Bronchial epithelial cell (primary cell): ENCODE results near the gene SAMD1. TPM values are rescaled to one million over a fixed set of nuclear protein-coding genes. Genes with fewer than 3 reads are reported as not detected.

Experiments used
- DNase-seq: peaks from one replicate; pipeline ENCODE4 v3.0.0-alpha.2; 2010; ENCODE audit warnings: low read depth
- FAIRE-seq: peaks from 2 replicates; lab custom pipeline; 2011; peaks lifted over from hg19 to GRCh38; lab: Jason Lieb, UNC
- H3K27me3 ChIP-seq: 2 replicates; pipeline ENCODE4 v1.5.1; 2011; ENCODE audit warnings: low read length; ENCODE audit not compliant: control insufficient read depth, insufficient read depth
- H3K36me3 ChIP-seq: 2 replicates; pipeline ENCODE4 v1.5.1; 2011; ENCODE audit warnings: low read length; ENCODE audit not compliant: control insufficient read depth, insufficient read depth
- H3K4me3 ChIP-seq: 2 replicates; pipeline ENCODE4 v1.5.1; 2011; ENCODE audit warnings: mild to moderate bottlenecking, low read depth, low read length, control low read depth
- total RNA-seq: library from RNA; depleted of rRNA; stranded (reverse); fragments of >200 nt; gene quantifications from 2 replicates; pipeline ENCODE4 v1.2.1, GENCODE V29; 2014
- TF ChIP-seq, protein P1 (sequence below): IDR thresholded peaks from 2 replicates; pipeline ENCODE4 v1.5.1; 2011; ENCODE audit warnings: mild to moderate bottlenecking, moderate library complexity, low read length, control low read depth, inconsistent platforms; ENCODE audit not compliant: insufficient read depth, severe bottlenecking

The SAMD1 gene
- total RNA-seq, 1 donor from 2014 or later: 16.8 TPM

DNA sequence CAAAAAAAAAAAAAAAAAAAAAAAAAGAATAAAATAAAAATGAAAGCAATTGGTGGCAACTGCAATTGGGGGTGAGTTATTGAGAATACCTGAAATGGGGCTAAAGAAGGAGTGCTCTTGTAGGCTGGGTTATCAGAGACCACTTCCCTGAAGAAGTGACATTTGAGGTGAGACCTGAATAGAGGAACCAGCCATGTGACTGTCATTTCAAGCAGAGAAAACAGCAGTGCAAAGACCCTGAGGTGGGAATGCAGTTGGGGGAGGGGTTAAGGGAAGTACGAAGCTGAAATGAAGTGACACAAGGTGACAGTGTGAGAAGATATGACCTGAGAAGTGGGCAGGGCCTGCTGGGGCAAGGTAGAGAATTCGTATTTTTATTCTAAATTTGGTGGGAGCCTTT is 24.4 kb downstream of the SAMD1 start:
- TF ChIP-seq, protein P1, sequence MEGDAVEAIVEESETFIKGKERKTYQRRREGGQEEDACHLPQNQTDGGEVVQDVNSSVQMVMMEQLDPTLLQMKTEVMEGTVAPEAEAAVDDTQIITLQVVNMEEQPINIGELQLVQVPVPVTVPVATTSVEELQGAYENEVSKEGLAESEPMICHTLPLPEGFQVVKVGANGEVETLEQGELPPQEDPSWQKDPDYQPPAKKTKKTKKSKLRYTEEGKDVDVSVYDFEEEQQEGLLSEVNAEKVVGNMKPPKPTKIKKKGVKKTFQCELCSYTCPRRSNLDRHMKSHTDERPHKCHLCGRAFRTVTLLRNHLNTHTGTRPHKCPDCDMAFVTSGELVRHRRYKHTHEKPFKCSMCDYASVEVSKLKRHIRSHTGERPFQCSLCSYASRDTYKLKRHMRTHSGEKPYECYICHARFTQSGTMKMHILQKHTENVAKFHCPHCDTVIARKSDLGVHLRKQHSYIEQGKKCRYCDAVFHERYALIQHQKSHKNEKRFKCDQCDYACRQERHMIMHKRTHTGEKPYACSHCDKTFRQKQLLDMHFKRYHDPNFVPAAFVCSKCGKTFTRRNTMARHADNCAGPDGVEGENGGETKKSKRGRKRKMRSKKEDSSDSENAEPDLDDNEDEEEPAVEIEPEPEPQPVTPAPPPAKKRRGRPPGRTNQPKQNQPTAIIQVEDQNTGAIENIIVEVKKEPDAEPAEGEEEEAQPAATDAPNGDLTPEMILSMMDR: no peak
- Histone ChIP-seq H3K36me3 (no peaks in the 10 kb centered on the region), H3K27me3 (peaks cover under 1% of the 10 kb centered on the region), H3K4me3 (no peak overlapping the region)
- no peak for DNase-seq
- FAIRE-seq: no peak

DNA sequence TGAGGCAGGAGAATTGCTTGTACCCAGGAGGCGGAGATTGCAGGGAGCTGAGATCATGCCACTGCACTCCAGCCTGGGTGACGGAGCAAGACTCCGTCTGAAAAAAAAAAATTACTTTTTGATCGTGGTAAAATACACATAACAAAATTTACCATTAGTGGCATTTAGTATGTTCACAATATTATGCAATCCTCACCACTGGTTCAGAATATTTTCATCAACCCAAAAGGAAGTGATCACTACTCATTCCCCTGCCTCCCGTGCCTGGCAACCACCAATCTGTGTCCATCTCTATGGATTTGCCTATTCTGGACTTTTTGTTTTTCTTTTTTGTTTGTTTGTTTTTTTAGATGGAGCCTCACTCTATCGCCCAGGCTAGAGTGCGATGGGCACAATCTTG is 27.4 kb downstream of the SAMD1 start:
- H3K27me3 ChIP-seq: peaks cover 7% of the 10 kb centered on the region
- H3K36me3 ChIP-seq: no peaks in the 10 kb centered on the region
- FAIRE-seq (no peak), DNase-seq (no peak)
- TF ChIP-seq, protein P1: no peak
- no peak overlapping the region for H3K4me3 ChIP-seq

DNA sequence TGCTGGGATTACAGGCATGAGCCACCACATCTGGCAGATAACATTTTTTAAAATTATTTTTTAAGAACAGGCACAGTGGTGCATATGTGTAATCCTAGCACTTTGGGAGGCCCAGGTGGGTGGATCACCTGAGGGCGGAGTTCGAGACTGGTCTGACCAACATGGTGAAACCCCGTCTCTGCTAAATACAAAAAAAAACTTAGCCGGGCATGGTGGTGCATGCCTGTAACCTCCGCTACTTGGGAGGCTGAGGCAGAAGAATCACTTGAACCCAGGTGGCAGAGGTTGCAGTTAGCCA is 28.0 kb downstream of the SAMD1 start:
- DNase-seq: no peak

DNA sequence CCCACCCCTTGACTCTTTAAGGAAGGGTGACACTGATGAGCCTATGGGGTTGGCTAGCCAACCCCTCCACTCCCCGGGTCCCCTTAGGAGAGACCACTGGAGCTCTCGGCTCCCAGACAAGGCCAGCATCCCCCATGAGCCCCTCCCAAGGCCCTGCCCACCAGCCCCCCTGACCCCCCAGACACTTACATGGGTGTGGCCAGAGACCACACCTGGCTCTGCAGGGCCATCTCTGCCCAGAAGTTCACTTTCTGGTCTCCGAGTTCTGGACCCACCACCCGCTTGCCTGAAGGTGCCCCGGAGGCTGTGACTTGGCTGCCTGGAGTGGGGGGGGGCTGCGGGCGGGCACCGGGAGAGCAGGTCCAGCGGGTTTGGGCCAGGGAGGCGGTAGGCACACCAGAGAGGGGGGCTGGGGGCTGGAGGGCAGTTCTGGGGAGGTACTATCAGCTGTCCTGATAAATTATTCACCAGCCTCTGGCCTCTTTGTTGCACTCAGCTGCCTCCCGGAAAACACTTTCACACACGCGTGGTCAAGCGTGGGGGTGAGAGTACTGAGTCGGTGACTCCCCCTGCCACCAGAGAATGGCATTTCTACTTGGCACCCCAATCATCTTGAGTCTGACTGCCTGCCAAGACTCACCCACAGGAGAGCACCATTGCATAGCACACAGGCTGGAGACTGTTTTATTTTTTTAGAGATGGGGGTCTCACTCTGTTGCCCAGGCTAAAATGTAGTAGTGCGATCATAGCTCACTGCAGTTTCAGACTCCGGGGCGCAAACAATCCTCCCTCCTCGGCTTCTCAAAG is 28.6 kb downstream of the SAMD1 start, which contains the start of gene PALM3:
TSS of gene PALM3 (minus strand) at position 326 of the 807 bp plus-strand sequence. CDS start at position 230, 96 bp downstream.
- FAIRE-seq: no peak
- no peaks in the 10 kb centered on the region for H3K36me3 ChIP-seq
- DNase-seq: no peak
- peaks cover 7% of the 10 kb centered on the region for H3K27me3 ChIP-seq
- no peak within 1 kb of the TSS for H3K4me3 ChIP-seq
- TF ChIP-seq, protein P1: no peak

More for the DNA sequence above, 28.0 kb downstream of the SAMD1 start:
- FAIRE-seq: no peak
- TF ChIP-seq, protein P1: no peak
- Histone ChIP-seq H3K4me3 (no peak overlapping the region), H3K36me3 (no peaks in the 10 kb centered on the region), H3K27me3 (peaks cover 7% of the 10 kb centered on the region)

DNA sequence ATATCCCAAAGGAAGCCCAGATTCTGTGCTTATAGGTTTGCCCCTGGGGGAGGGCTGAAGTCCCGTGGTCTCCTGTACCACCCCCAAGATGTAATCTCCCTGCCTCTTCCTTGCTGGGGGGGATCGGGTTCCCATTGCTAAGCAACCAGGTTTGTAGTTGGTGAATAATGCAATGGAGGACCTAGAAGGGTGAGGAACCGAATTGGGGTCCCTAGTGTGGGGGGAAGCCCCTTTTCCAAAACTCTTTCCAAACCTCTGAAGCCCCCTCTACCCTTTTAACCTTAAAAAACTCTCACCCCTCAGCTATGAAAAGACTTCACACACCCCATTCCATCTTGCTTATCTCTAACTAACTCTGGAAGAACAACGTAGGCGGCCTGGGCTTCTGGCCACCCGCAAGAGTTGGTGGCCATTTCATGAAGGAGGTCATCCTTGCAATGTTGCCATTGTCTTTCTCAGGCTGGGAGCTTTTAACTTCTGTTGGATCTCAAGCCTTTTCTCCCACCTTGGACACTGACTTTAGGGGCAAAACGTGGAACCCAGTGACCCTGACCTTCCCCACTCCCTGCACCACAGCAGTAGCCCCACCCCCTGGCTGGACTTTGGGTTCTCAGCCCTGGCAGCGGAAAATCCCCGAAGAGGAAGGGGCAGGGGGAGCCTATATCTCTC is 29.3 kb downstream of the SAMD1 start:
- Histone ChIP-seq H3K27me3 (peaks cover 7% of the 10 kb centered on the region), H3K36me3 (no peaks in the 10 kb centered on the region), H3K4me3 (no peak overlapping the region)
- DNase-seq (no peak), FAIRE-seq (no peak)
- TF ChIP-seq, protein P1: no peak
